A204.1 (cell line): Measurements from ENCODE around the gene USP27X.

ENCODE experiments used
- FAIRE-seq: peaks from 2 replicates; lab custom pipeline; 2012; peaks lifted over from hg19 to GRCh38; lab: Jason Lieb, UNC

The USP27X gene

DNA sequence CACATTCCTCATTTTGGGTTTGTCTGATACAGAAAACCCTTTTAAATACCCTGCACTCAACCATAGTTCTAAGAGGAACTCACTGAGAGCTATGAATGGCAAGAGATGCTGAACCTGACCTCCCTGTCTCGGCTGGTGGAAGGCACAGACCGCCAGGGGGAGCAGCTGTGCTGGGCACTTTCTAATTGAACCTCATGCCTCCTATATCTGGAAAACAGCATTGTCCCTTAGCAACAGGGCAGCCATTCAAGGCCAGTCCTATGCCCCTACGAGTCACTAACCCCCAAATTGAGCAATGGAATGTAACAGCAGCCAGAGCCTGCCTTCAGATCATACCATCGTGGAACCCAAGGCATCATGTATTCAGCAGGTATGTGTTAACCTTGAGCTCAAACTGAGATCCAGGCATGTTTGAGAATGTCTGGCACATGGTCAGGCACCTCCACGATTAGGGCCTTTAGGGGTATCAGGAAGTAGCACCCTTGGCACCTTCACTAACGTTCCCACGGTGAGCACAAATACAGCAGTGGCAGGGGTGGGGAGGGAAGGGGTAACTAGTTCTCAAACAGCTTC, 5.1 kb downstream of the USP27X start:
- FAIRE-seq = peak; percentile 53

GRCh38 chrX:49892542-49892941, 13.3 kb downstream of the USP27X start:
- FAIRE-seq = no peak

DNA sequence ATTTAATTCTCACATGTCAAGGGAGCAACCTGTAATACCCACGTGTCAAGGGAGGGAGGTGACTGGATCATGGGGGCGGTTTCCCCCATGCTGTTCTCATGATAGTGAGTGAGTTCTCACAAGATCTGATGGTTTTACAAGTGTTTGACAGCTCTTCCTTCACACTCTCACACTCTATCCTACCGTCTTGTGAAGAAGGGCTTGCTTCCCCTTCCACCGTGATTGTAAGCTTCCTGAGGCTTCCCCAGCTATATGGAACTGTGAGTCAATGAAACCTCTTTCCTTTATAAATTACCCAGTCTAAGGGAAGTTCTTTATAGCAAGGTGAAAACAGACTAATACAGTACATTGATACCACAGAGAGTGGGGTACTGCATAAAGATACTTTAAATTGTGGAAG, 17.7 kb downstream of the USP27X start:
- no peak for FAIRE-seq

GRCh38 chrX:49901048-49901447, 21.8 kb downstream of the USP27X start:
- FAIRE-seq = no peak

DNA sequence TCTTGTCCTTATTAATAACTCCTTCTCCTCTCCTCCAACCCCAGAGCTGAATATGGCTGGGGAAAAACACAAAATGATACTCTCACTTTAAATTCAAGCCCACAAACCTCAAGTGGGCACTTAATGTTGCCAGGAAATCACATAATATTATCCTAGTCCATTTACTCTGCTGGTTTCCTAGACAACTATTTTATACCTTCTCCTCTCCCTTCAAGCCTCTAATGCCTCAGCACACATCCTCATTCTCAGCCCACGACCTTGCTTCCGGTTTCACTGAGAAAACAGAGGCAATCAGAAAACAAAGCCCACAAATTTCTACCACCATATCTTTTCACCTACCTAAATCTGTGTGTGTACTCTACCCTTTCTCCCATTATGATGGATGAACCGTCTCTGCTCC, 31.1 kb downstream of the USP27X start:
- no peak for FAIRE-seq

DNA sequence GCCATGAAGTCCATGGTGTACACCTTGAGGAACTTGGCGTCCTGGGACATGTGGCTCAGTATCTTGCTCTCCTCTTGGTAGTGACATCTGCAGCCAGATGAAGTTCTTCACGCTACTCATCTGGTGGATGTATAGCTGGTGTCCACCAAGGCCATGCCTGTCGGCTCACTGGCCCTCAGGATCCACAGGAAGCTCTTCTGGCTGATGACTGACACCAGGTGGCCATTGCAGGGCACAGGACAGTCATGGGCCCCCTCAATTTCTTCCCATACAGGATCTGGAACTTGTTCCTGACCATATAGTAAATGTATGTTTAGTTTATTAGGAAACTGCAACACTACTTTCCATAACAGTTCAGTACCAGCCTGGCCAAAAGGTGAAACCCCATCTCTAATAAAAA, 32.8 kb downstream of the USP27X start:
- no peak for FAIRE-seq

GRCh38 chrX:49912861-49913260, 33.6 kb downstream of the USP27X start:
- no peak for FAIRE-seq

DNA sequence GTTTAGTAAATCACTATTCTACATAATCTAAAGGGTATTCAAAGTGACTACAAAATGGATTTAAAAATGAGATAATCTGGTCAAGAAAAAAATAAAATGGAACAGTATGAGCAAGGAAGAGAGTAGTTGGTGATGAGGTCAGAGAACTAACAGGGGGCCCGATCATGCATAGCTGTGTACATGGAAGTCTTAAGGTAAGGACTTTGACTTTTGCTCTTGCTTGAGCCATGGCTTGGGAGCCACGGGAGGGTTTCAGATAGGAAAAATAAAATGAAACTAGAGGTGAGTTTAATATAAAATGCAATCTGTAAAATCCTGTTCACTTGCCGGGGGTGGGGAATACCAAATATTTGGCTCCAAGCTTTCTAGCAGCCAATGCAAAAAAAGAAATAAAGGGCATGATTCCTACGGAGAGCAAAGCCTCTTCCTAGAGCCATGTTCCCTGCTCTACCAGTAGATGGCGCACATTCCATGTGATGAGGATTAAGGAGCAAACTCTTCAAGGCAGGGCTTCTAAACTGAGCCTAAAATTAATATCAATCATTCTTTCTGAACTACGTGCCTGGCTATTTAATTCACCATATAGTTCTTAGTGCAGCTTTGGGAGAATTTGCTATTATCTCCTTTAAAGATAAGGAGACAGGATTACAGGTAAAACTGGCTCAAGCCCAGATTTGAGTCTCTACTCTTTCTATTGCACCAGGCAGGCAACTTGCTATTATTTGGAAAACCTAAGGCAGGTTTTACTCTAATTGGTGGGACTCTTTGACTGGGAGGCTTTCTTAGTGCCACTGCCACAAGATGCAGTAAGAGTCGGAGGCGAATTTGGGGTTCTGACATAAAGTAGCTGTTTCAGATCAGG, 36.3 kb downstream of the USP27X start:
- FAIRE-seq = peak; percentile 90

- FAIRE-seq = no peak
Measured at GRCh38 chrX:49919617-49920016, 40.3 kb downstream of the USP27X start.

- no peak for FAIRE-seq
Measured at GRCh38 chrX:49921109-49921508, 41.8 kb downstream of the USP27X start.

DNA sequence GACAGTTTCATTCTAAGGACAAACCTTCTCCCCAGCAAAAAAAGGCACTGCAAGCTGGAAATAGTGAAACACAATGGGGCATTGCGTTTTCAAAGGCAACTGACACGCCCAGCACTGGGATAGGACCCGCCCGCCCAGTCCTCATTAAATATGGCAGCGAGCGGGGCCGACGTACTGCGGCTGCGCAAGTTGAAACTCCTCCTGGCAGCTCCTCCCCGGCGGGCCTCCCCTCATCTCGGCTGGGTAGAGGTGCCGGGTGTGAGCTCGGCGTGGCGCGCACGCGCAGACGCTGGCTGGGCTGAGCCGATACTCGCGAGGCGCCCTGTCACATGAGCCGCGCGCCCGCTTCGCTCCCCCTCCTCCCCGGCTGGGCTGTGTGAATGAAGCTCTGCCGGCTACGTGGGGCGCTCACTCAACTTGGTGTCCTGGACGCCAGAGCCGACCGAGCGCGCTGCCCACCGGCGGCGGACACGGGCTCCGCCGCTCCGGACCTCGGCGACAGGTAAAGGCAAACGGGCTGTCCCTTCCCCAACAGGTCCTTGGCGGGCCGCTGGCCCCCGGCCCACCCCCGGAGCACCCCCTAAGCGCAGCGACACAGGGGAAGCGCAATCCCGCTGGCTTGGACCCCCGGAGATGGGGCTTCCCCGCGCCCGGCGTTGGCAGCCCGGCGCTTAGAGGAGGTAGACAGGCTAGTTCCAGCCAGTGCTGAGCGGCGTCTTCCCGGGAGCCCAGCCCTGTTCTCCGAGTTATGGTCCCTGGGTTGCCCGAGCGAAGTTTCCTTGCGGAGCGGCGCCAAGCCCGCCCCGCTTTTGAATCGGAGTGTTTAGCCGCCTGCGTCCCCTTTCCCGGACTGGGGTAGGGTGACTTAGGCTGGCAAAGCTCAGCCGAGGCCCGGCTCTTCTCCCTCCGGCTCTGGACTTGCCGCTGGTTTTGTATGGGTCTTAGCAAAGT, 43.3 kb downstream of the USP27X start, which contains the start of gene CLCN5:
TSS of gene CLCN5 (plus strand) at position 306 of the 951 bp plus-strand sequence. CDS start 2,703 bp downstream, outside the sequence.
- peak; percentile 57 for FAIRE-seq

DNA sequence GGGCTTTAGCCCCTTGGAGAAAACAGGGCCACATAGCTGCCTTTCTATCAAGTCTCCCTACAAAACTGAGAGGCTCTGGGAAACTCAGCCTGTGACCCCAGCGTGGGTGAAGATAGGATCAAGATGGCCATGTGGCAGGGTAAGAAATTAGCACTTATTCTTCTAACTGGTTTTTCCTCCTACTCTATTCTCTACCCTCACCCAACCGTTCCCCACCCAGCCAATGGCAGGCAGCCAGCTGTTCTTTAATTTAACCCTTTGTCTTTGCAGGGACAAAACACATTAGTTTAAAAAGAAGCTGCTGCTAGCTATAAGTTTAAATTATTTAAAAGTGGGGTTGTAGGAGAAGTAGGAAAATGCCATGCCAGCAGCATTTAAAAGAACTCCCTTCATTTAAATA, 45.9 kb downstream of the USP27X start:
- FAIRE-seq = no peak

DNA sequence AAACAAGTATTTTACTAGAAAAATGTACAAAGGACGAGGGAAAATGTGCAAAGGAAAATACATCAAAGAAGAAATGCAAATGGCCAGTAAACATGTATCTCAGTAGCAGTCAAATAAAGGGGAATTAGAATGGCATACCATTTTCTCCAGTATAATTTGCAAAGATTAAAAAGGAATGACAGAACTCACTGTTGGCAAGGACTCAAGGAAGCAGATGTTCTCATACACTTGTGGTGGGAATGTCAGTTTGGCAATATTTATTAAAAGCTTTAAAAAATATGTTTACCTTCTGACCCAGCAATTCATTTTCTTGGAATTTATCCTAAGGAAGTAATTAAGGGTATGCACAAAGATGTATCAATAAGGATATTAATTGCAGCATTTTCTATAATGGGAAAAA, 50.8 kb downstream of the USP27X start:
- no peak for FAIRE-seq
